AG09319 (cell line): ENCODE data around the gene DOHH.

ENCODE experiments used
- DNase-seq: peaks from one replicate; pipeline ENCODE4 v3.0.0-alpha.2; 2010; ENCODE audit warnings: low read depth; ENCODE audit errors: extremely low read depth
- CTCF ChIP-seq: IDR thresholded peaks from 2 replicates; pipeline ENCODE4 v1.5.1; 2011; ENCODE audit warnings: low read depth, mild to moderate bottlenecking, inconsistent platforms, low read length, moderate library complexity

The DOHH gene

GRCh38 chr19:3504735-3505134 lies 4.3 kb upstream of the DOHH start:
- DNase-seq: no peak
- TF ChIP-seq CTCF: no peak

GRCh38 chr19:3503036-3503572 lies 2.6 kb upstream of the DOHH start:
- no peak for TF ChIP-seq CTCF
- DNase-seq: no peak

- no peak for DNase-seq
- no peak for TF ChIP-seq CTCF
These were observed 1.3 kb upstream of the DOHH start for GRCh38 chr19:3501780-3502179.

- no peak for DNase-seq
- no peak for TF ChIP-seq CTCF
These were observed 591 bp downstream of the DOHH start for GRCh38 chr19:3499738-3500428.

- no peak for DNase-seq
- no peak for TF ChIP-seq CTCF
These were observed 2.5 kb downstream of the DOHH start for GRCh38 chr19:3497757-3498520.

GRCh38 chr19:3496392-3497273 lies 3.8 kb downstream of the DOHH start:
- DNase-seq: no peak
- no peak for TF ChIP-seq CTCF
